IMR-90 (cell line): ENCODE measurements around the gene NAPG. TPM values are rescaled to one million over a fixed set of nuclear protein-coding genes. Genes with fewer than 3 reads are reported as not detected.

Experiments
- ATAC-seq: fragments of 200-7000 bp; cut with Tn5 transposase; 2 replicates; pipeline ENCODE4 v1.9.1; 2020; ENCODE audit warnings: low read depth, mild to moderate bottlenecking, moderate library complexity
- BruUV-seq: library from RNA; stranded (reverse); fragments of 400-500 nt; replicated peaks from 2 replicates; lab custom pipeline; 2021; lab: Mats Ljungman, UMichigan
- CTCF ChIA-PET: fragments of 300-600 bp; formaldehyde crosslinking; extraction: SDS; loops from one replicate; lab custom pipeline; 2021; ENCODE audit warnings: antibody characterized with exemption; lab: Yijun Ruan, JAX
- POLR2A ChIA-PET: fragments of 300-600 bp; sonication (Branson Sonifier 250); formaldehyde crosslinking; loops from one replicate; lab custom pipeline; 2022; ENCODE audit warnings: antibody characterized with exemption; ENCODE audit not compliant: unreplicated experiment; lab: Charles Lee
- DNase-seq: peaks from one replicate; pipeline ENCODE4 v3.0.0; 2013
- H2AFZ ChIP-seq: replicated peaks from 2 replicates; pipeline ENCODE3; 2013; ENCODE audit warnings: low read length, mild to moderate bottlenecking; ENCODE audit not compliant: poor library complexity
- H2AK5ac ChIP-seq: 2 replicates; pipeline ENCODE4 v1.6.1; 2013; ENCODE audit warnings: low read depth, low read length, inconsistent platforms
- H2AK9ac ChIP-seq: replicated peaks from 2 replicates; pipeline ENCODE3; 2013; ENCODE audit warnings: mild to moderate bottlenecking, low read depth, low read length, moderate library complexity; ENCODE audit not compliant: poor library complexity
- H2BK120ac ChIP-seq: 2 replicates; pipeline ENCODE4 v1.6.1; 2013; ENCODE audit warnings: low read depth, low read length, inconsistent platforms
- H2BK15ac ChIP-seq: 3 replicates; pipeline ENCODE4 v1.6.1; 2013; ENCODE audit warnings: low read depth, low read length, inconsistent platforms
- H2BK20ac ChIP-seq: 2 replicates; pipeline ENCODE4 v1.6.1; 2013; ENCODE audit warnings: low read depth, mild to moderate bottlenecking, inconsistent platforms, low read length, moderate library complexity
- H2BK5ac ChIP-seq: 2 replicates; pipeline ENCODE4 v1.6.1; 2013; ENCODE audit warnings: mild to moderate bottlenecking, low read depth, low read length, inconsistent platforms; ENCODE audit not compliant: poor library complexity, severe bottlenecking
- H3K14ac ChIP-seq: replicated peaks from 2 replicates; pipeline ENCODE4 v1.6.1; 2013; ENCODE audit warnings: low read depth, low read length, inconsistent platforms
- H3K18ac ChIP-seq: 2 replicates; pipeline ENCODE4 v1.6.1; 2013; ENCODE audit warnings: low read depth, low read length, control low read depth
- H3K23ac ChIP-seq: 2 replicates; pipeline ENCODE4 v1.6.1; 2013; ENCODE audit warnings: low read depth, low read length, inconsistent platforms
- H3K27ac ChIP-seq: 2 replicates; pipeline ENCODE4 v1.5.1; 2013; ENCODE audit warnings: mild to moderate bottlenecking, control low read depth, low read length; ENCODE audit not compliant: insufficient read depth
- H3K27me3 ChIP-seq: 2 replicates; pipeline ENCODE4 v1.6.1; 2013; ENCODE audit warnings: low read length; ENCODE audit not compliant: control insufficient read depth, insufficient read depth
- H3K36me3 ChIP-seq: 2 replicates; pipeline ENCODE4 v1.6.1; 2013; ENCODE audit warnings: low read length, mixed read lengths; ENCODE audit not compliant: control insufficient read depth, insufficient read depth
- H3K4ac ChIP-seq: 2 replicates; pipeline ENCODE4 v1.6.1; 2013; ENCODE audit warnings: low read depth, low read length, inconsistent platforms
- H3K4me1 ChIP-seq: 2 replicates; pipeline ENCODE4 v1.6.1; 2013; ENCODE audit warnings: low read length, mixed read lengths; ENCODE audit not compliant: control insufficient read depth, insufficient read depth
- H3K4me2 ChIP-seq: 2 replicates; pipeline ENCODE4 v1.6.1; 2013; ENCODE audit warnings: low read depth, mild to moderate bottlenecking, control low read depth, low read length, moderate library complexity
- H3K4me3 ChIP-seq: 2 replicates; pipeline ENCODE4 v1.5.1; 2013; ENCODE audit warnings: low read depth, mild to moderate bottlenecking, control low read depth, low read length, moderate library complexity; ENCODE audit not compliant: insufficient read depth
- H3K56ac ChIP-seq: 2 replicates; pipeline ENCODE4 v1.6.1; 2013; ENCODE audit warnings: low read length, inconsistent platforms; ENCODE audit not compliant: insufficient read depth; ENCODE audit errors: extremely low read depth
- H3K79me1 ChIP-seq, 2 experiments: 2 replicates each; pipeline ENCODE4 v1.6.1; 2013; ENCODE audit warnings: low read length in 2 of 2, inconsistent platforms in 1 of 2, low read depth in 1 of 2
- H3K9ac ChIP-seq: 2 replicates; pipeline ENCODE4 v1.6.1; 2013; ENCODE audit warnings: low read depth, low read length, control low read depth
- H3K9me1 ChIP-seq: 2 replicates; pipeline ENCODE4 v1.6.1; 2013; ENCODE audit warnings: low read length, inconsistent platforms; ENCODE audit not compliant: insufficient read depth
- H3K9me3 ChIP-seq: 2 replicates; pipeline ENCODE4 v1.6.1; 2013; ENCODE audit warnings: low read length; ENCODE audit not compliant: control insufficient read depth, insufficient read depth
- H4K20me1 ChIP-seq: 2 replicates; pipeline ENCODE4 v1.6.1; 2013; ENCODE audit warnings: low read length, inconsistent platforms; ENCODE audit not compliant: insufficient read depth
- H4K5ac ChIP-seq: 2 replicates; pipeline ENCODE4 v1.6.1; 2013; ENCODE audit warnings: mild to moderate bottlenecking, low read depth, low read length, control low read depth
- H4K8ac ChIP-seq, 2 experiments: 2 replicates each; pipeline ENCODE4 v1.6.1; 2013; ENCODE audit warnings: low read depth in 2 of 2, low read length in 2 of 2, control low read depth in 1 of 2, inconsistent platforms in 1 of 2
- H4K91ac ChIP-seq: 2 replicates; pipeline ENCODE4 v1.6.1; 2013; ENCODE audit warnings: low read depth, low read length, inconsistent platforms; ENCODE audit not compliant: insufficient read depth
- CEBPB ChIP-seq: IDR thresholded peaks from 2 replicates; pipeline ENCODE4 v1.6.1; 2012; ENCODE audit warnings: low read depth, low read length, improper control_type of control experiment
- CHD1 ChIP-seq: IDR thresholded peaks from 2 replicates; pipeline ENCODE4 v1.6.1; 2012; ENCODE audit warnings: low read depth, low read length, improper control_type of control experiment
- FOS ChIP-seq: fragments of 150-350 bp; IDR thresholded peaks from 2 replicates; pipeline ENCODE4 v1.6.1; 2016; ENCODE audit warnings: low read depth, low read length
- RFX5 ChIP-seq: IDR thresholded peaks from 2 replicates; pipeline ENCODE4 v1.8.0; 2012; ENCODE audit warnings: low read depth, mild to moderate bottlenecking, low read length, moderate library complexity
- WGBS, 2 experiments: methylation state at CpG; one replicate each; pipeline versions ENCODE4 v1.1.5 to v1.1.7; 2013; ENCODE audit warnings: missing lambda C conversion rate in 2 of 2; ENCODE audit not compliant: insufficient read length in 1 of 2; ENCODE audit errors: extremely low coverage in 2 of 2; 5-methylcytosine and 5-hydroxymethylcytosine counted together
- dilution Hi-C: fragments of 300-500 bp; cut with HindIII; formaldehyde crosslinking; loops from one replicate; pipeline ENCODE4 v1.14.3; 2018; ENCODE audit warnings: low sequenced_read_pairs; ENCODE audit not compliant: unreplicated experiment
- in situ Hi-C: fragments of 300-500 bp; cut with MboI; formaldehyde crosslinking; loops from 3 replicates; pipeline ENCODE4 v1.14.3; 2019; ENCODE audit warnings: low sequenced_read_pairs, inconsistent platforms, mixed read lengths
- intact Hi-C: fragments of 100-400 bp; cut with micrococcal nuclease; formaldehyde crosslinking; loops from 2 replicates; pipeline ENCODE4 v1.10.0; 2022
- polyA plus RNA-seq, 3 experiments: library from polyadenylated mRNA; depleted of rRNA; stranded (reverse); fragments of >200 nt; gene quantifications; 2 replicates each; pipeline ENCODE4 v1.2.3, GENCODE V29; 2012; ENCODE audit warnings: low replicate concordance in 1 of 3
- total RNA-seq: library from RNA; depleted of rRNA; stranded (reverse); fragments of >200 nt; gene quantifications from 2 replicates; pipeline ENCODE4 v1.2.3, GENCODE V29; 2012
- TF ChIP-seq, protein P1 (sequence below): fragments of 150-350 bp; IDR thresholded peaks from 2 replicates; pipeline ENCODE4 v1.6.1; 2016; ENCODE audit warnings: low read depth, mild to moderate bottlenecking, low read length, moderate library complexity, borderline replicate concordance

NAPG gene
- total and polyA plus RNA-seq, 2 of the 4 experiments (the other 2 are of a cell fraction): 13.0 to 32.8 TPM

DNA sequence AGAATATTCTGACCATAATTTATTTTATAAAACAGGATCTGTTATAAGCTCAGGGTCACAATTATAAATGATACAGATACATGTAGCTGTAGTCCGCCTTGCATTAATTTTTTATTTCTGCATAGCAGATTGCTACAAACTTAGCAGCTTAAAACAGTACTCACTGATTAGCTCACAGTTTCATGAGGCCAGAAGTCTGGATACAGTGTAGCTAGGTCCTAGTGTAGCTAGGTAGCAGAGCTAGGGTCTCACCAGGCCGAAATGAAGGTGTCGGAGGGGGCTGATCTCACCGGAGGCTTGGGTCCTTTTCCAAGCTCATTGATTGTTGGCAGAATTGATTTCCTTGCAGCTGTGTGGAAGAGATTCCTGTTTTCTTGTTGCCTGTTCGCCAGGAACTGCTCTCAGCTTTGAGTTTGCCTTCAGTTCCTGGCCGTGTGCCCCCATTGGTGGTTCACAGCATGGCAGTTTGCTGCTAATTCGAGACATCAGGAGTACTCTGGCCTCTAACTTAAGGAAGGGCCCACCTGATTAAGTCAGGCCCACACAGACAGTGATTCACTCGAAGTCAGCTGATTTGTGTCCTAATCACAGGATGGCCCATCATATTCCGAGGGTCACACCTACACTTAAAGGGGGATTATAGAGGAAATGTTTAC, 18.4 kb downstream of the NAPG start:
- Histone ChIP-seq H4K5ac (no peak overlapping the region), H3K79me1 (peaks cover 13 to 39% of the 10 kb centered on the region in 2 experiments; a peak in 3 of 4 replicates), H3K9me3 (no peaks in the 10 kb centered on the region), H2BK120ac (no peak overlapping the region), H3K27me3 (no peaks in the 10 kb centered on the region), H3K4me1 (peaks cover 8% of the 10 kb centered on the region), H2AFZ (no peak overlapping the region), H3K4ac (no peak overlapping the region), H3K56ac (no peak overlapping the region), H3K14ac (no peak overlapping the region), H4K91ac (no peak overlapping the region), H3K4me2 (no peak overlapping the region), H4K8ac (no peak overlapping the region), H3K27ac (no peak overlapping the region), H2AK5ac (no peak overlapping the region), H2BK15ac (no peak overlapping the region), H3K18ac (no peak overlapping the region), H2BK5ac (no peak overlapping the region), H2AK9ac (no peak overlapping the region), H3K36me3 (peaks cover 45% of the 10 kb centered on the region), H3K4me3 (no peak overlapping the region), H4K20me1 (peaks cover 19% of the 10 kb centered on the region), H3K23ac (no peak overlapping the region), H2BK20ac (no peak overlapping the region), H3K9me1 (peaks cover 27% of the 10 kb centered on the region), H3K9ac (no peak overlapping the region)
- BruUV-seq: no TSS peak
- TF ChIP-seq, protein P1, sequence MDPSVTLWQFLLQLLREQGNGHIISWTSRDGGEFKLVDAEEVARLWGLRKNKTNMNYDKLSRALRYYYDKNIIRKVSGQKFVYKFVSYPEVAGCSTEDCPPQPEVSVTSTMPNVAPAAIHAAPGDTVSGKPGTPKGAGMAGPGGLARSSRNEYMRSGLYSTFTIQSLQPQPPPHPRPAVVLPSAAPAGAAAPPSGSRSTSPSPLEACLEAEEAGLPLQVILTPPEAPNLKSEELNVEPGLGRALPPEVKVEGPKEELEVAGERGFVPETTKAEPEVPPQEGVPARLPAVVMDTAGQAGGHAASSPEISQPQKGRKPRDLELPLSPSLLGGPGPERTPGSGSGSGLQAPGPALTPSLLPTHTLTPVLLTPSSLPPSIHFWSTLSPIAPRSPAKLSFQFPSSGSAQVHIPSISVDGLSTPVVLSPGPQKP: no peak
- TF ChIP-seq CEBPB (no peak), FOS (no peak), CHD1 (no peak), RFX5 (no peak)
- in situ Hi-C loops (no loop called here), dilution Hi-C loops (no loop called here), intact Hi-C loops (no loop called here)
- no peak for ATAC-seq
- DNase-seq: no peak
- WGBS, 2 experiments: 74% methylated on average over 3 of the region's 9 CpGs; no CpG with 5 or more reads in 1 of the 2 experiments
- ChIA-PET POLR2A (no interaction called here), CTCF (interaction anchor here (1.6 kb wide), 1 partner anchor 8 kb away, joined by 4 read pairs; no protein-coding TSS in a partner anchor)
